ENCODE measurements around the gene KLK5.

The KLK5 gene

GRCh38 chr19:50968716-50969412 is 16.0 kb upstream of the KLK5 start:
- no peak for DNase-seq (ENCODE audit: low spot score)

GRCh38 chr19:50967929-50968715 is 15.3 kb upstream of the KLK5 start:
- DNase-seq (ENCODE audit: low spot score) = no peak

GRCh38 chr19:50964266-50964665 is 11.4 kb upstream of the KLK5 start:
- DNase-seq (ENCODE audit: low spot score) = no peak

GRCh38 chr19:50963381-50963780 is 10.5 kb upstream of the KLK5 start:
- no peak for DNase-seq (ENCODE audit: low spot score)

- DNase-seq (ENCODE audit: low spot score) = no peak
Observed at GRCh38 chr19:50962245-50962644, 9.4 kb upstream of the KLK5 start.

- DNase-seq (ENCODE audit: low spot score) = no peak
Observed at GRCh38 chr19:50959731-50960500, 7.1 kb upstream of the KLK5 start.

- no peak for DNase-seq (ENCODE audit: low spot score)
Observed at GRCh38 chr19:50957587-50957986, 4.7 kb upstream of the KLK5 start.

- no peak for DNase-seq (ENCODE audit: low spot score)
Observed at GRCh38 chr19:50949861-50950260, 3.0 kb downstream of the KLK5 start.

GRCh38 chr19:50947123-50947522 is 5.7 kb downstream of the KLK5 start:
- no peak for DNase-seq (ENCODE audit: low spot score)

- DNase-seq (ENCODE audit: low spot score) = no peak
Observed at GRCh38 chr19:50944795-50945194, 8.0 kb downstream of the KLK5 start.

GRCh38 chr19:50943074-50943828 is 9.6 kb downstream of the KLK5 start:
- no peak for DNase-seq (ENCODE audit: low spot score)

GRCh38 chr19:50939596-50939995 is 13.2 kb downstream of the KLK5 start:
- no peak for DNase-seq (ENCODE audit: low spot score)

- no peak for DNase-seq (ENCODE audit: low spot score)
Observed at GRCh38 chr19:50933640-50934039, 19.2 kb downstream of the KLK5 start.

GRCh38 chr19:50932690-50933083 is 20.2 kb downstream of the KLK5 start:
- no peak for DNase-seq (ENCODE audit: low spot score)

GRCh38 chr19:50932018-50932689 is 20.7 kb downstream of the KLK5 start:
- DNase-seq (ENCODE audit: low spot score) = no peak

- no peak for DNase-seq (ENCODE audit: low spot score)
Observed at GRCh38 chr19:50931023-50931422, 21.8 kb downstream of the KLK5 start.

GRCh38 chr19:50928831-50929230 is 24.0 kb downstream of the KLK5 start:
- no peak for DNase-seq (ENCODE audit: low spot score)

GRCh38 chr19:50926144-50926543 is 26.7 kb downstream of the KLK5 start:
- DNase-seq (ENCODE audit: low spot score) = no peak

GRCh38 chr19:50925734-50926133 is 27.1 kb downstream of the KLK5 start:
- DNase-seq (ENCODE audit: low spot score) = no peak

GRCh38 chr19:50924586-50924985 is 28.3 kb downstream of the KLK5 start:
- no peak for DNase-seq (ENCODE audit: low spot score)

- DNase-seq (ENCODE audit: low spot score) = peak; percentile 77
Observed at GRCh38 chr19:50922317-50922853, 30.5 kb downstream of the KLK5 start.

All from HuH-7.5 (cell line).